Lower lobe of right lung (tissue), 2 donors: Measurements from ENCODE around the gene PATL1. TPM values are rescaled to one million over a fixed set of nuclear protein-coding genes. Genes with fewer than 3 reads are reported as not detected.

Experiments
- ATAC-seq, 2 donors: fragments of 200-7000 bp; cut with Tn5 transposase; one replicate each; pipeline ENCODE4 v1.9.1; 2020 to 2022; ENCODE audit warnings: mild to moderate bottlenecking in 2 of 2, moderate library complexity in 2 of 2
- DNase-seq: peaks from one replicate; pipeline ENCODE4 v3.0.0-alpha.2; 2020
- H3K27ac ChIP-seq: fragments of 200-600 bp; one replicate; pipeline ENCODE4 v1.8.0; 2022
- H3K27me3 ChIP-seq: fragments of 200-600 bp; one replicate; pipeline ENCODE4 v1.8.0; 2022; ENCODE audit warnings: low read depth
- H3K36me3 ChIP-seq: fragments of 200-600 bp; one replicate; pipeline ENCODE4 v1.8.0; 2022; ENCODE audit warnings: mild to moderate bottlenecking
- H3K4me1 ChIP-seq: fragments of 200-600 bp; one replicate; pipeline ENCODE4 v1.8.0; 2022
- H3K4me3 ChIP-seq: fragments of 200-600 bp; one replicate; pipeline ENCODE4 v1.8.0; 2022; ENCODE audit warnings: mild to moderate bottlenecking
- H3K9me3 ChIP-seq: fragments of 200-600 bp; one replicate; pipeline ENCODE4 v1.8.0; 2022
- intact Hi-C: fragments of 100-400 bp; cut with DNase I; formaldehyde crosslinking; loops from one replicate; pipeline ENCODE4 v1.11.0; 2022
- total RNA-seq: library from RNA; stranded (reverse); fragmentation: NEBNext Ultra II Directional; extraction: Animal tissue kit (Norgen Biotek cat#: 25700); gene quantifications from one replicate; pipeline ENCODE4 v1.2.1, GENCODE V29; 2021
- TF ChIP-seq, protein P1 (sequence below): fragments of 200-600 bp; IDR thresholded peaks from one replicate; pipeline ENCODE4 v1.8.0; 2022; ENCODE audit warnings: antibody characterized with exemption, mild to moderate bottlenecking
- donor health status: DM: no; HTN: yes; CAD: no; lungs with severe emphysema.

Gene PATL1
- total RNA-seq, 1 donor from 2014 or later, result 38.2 TPM

DNA sequence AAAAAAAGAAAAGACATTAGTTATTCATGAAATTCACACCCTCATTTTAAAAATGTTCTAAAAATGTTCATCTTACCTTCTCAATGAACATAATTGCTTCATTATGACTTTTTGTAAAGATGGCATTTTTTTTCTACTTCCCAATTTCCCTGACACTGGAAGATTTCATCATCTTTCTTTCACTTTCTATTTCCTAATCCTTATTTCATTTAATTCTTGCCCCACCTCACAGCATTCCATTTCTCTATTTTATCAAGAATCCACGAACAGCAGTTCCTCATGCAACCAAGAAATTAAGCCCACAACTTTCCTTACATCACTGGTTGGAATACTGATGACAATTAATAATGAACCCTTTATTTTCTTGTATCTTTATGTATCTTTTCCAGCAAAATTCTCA is 1.9 kb downstream of the PATL1 start:
- H3K36me3 ChIP-seq, result peaks cover 48% of the 10 kb centered on the region
- H3K9me3 ChIP-seq, result no peaks in the 10 kb centered on the region
- H3K4me3 ChIP-seq, result peak overlapping the region; percentile 91
- intact Hi-C loops, result no loop called here
- H3K4me1 ChIP-seq, result peaks cover 50% of the 10 kb centered on the region
- no peak for DNase-seq
- TF ChIP-seq, protein P1, sequence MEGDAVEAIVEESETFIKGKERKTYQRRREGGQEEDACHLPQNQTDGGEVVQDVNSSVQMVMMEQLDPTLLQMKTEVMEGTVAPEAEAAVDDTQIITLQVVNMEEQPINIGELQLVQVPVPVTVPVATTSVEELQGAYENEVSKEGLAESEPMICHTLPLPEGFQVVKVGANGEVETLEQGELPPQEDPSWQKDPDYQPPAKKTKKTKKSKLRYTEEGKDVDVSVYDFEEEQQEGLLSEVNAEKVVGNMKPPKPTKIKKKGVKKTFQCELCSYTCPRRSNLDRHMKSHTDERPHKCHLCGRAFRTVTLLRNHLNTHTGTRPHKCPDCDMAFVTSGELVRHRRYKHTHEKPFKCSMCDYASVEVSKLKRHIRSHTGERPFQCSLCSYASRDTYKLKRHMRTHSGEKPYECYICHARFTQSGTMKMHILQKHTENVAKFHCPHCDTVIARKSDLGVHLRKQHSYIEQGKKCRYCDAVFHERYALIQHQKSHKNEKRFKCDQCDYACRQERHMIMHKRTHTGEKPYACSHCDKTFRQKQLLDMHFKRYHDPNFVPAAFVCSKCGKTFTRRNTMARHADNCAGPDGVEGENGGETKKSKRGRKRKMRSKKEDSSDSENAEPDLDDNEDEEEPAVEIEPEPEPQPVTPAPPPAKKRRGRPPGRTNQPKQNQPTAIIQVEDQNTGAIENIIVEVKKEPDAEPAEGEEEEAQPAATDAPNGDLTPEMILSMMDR, result no peak
- ATAC-seq, result no peak
- no peaks in the 10 kb centered on the region for H3K27me3 ChIP-seq
- H3K27ac ChIP-seq, result peak overlapping the region; percentile 5

DNA sequence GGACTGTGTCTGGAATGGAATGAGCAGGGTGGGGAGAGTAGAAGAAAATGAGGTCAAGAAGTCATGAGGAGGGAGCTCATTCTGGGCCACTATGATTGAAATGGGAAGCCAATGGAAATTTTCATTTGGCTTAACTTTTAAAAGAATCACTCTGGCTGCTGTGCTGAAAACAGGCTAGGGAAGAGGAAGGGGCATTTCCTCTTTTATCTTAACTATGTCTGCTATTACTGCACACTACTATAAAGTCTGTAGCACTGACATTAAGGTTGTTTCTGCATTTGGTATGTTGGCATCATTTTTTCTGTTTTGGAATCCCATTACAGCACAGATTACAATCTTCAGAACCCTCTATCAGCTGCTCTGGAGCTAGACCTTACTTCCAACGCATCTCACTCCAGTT is 8.2 kb downstream of the PATL1 start:
- Histone ChIP-seq H3K4me3 (no peak overlapping the region), H3K36me3 (peaks cover 98% of the 10 kb centered on the region), H3K27me3 (no peaks in the 10 kb centered on the region), H3K4me1 (peaks cover 40% of the 10 kb centered on the region), H3K9me3 (no peaks in the 10 kb centered on the region), H3K27ac (no peak overlapping the region)
- DNase-seq (no peak), ATAC-seq (peak; percentile 16 to 52)
- intact Hi-C loops, result no loop called here
- TF ChIP-seq, protein P1, result no peak

GRCh38 chr11:59659981-59660380 is 8.9 kb downstream of the PATL1 start:
- Histone ChIP-seq H3K27me3 (no peaks in the 10 kb centered on the region), H3K27ac (no peak overlapping the region), H3K4me3 (no peak overlapping the region), H3K4me1 (peaks cover 40% of the 10 kb centered on the region), H3K9me3 (no peaks in the 10 kb centered on the region), H3K36me3 (peaks cover 98% of the 10 kb centered on the region)
- DNase-seq (no peak), ATAC-seq (no peak)
- intact Hi-C loops, result no loop called here
- TF ChIP-seq, protein P1, result no peak

DNA sequence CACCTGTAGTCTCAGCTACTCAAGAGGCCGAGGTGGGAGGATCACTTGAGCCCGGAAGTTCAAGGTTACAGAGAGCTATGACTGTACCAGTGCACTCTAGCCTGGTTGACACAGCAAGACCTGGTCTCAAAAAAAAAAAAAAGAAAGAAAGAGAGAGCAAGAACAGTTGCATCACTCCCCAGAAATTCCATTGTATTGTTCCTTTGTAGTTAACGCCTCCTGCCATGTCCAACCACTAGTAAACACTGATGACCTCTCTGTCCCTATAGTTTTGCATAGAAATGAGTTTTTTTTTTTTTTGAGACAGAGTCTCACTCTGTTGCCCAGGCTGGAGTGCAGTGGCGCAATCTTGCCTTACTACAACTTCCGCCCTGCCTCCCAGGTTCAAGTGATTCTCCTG is 10.8 kb downstream of the PATL1 start:
- no peaks in the 10 kb centered on the region for H3K9me3 ChIP-seq
- no peak overlapping the region for H3K27ac ChIP-seq
- ATAC-seq (no peak), DNase-seq (no peak)
- intact Hi-C loops, result no loop called here
- H3K27me3 ChIP-seq, result no peaks in the 10 kb centered on the region
- peaks cover 98% of the 10 kb centered on the region for H3K36me3 ChIP-seq
- TF ChIP-seq, protein P1, result no peak
- H3K4me3 ChIP-seq, result no peak overlapping the region
- peaks cover 28% of the 10 kb centered on the region for H3K4me1 ChIP-seq

- Histone ChIP-seq H3K4me1 (no peaks in the 10 kb centered on the region), H3K36me3 (peaks cover 100% of the 10 kb centered on the region), H3K27ac (no peak overlapping the region), H3K4me3 (no peak overlapping the region), H3K27me3 (no peaks in the 10 kb centered on the region), H3K9me3 (no peaks in the 10 kb centered on the region)
- DNase-seq, result no peak
- intact Hi-C loops, result no loop called here
- TF ChIP-seq, protein P1, result no peak
- ATAC-seq, result no peak
These were observed 13.9 kb downstream of the PATL1 start for GRCh38 chr11:59654893-59655292.
